H1 (cell line): ENCODE results near the gene DCHS1.

Experiments used
- CTCF ChIP-seq, 3 experiments: IDR thresholded peaks; 1 replicate in 2 of 3; 2 replicates in 1 of 3; pipeline versions ENCODE4 v1.5.1 to v1.6.1; 2011; ENCODE audit warnings: low read length in 3 of 3, mild to moderate bottlenecking in 3 of 3, inconsistent platforms in 2 of 3, low read depth in 1 of 3, moderate library complexity in 1 of 3; ENCODE audit not compliant: insufficient read depth in 1 of 3; ENCODE audit errors: control extremely low read depth in 1 of 3
- EZH2 ChIP-seq: fragments of 200-600 bp; sonication (generic); IDR thresholded peaks from 2 replicates; pipeline ENCODE4 v1.7.1; 2012; ENCODE audit warnings: low read depth, mild to moderate bottlenecking, moderate library complexity, low read length, inconsistent platforms; ENCODE audit not compliant: severe bottlenecking
- POLR2AphosphoS5 ChIP-seq: IDR thresholded peaks from 2 replicates; pipeline ENCODE4 v1.6.1; 2011; ENCODE audit warnings: low read depth, low read length
- TF ChIP-seq, protein P1 (sequence below): IDR thresholded peaks from 2 replicates; pipeline ENCODE4 v1.6.1; 2012; ENCODE audit warnings: inconsistent platforms
- TF ChIP-seq, protein P2 (sequence below): IDR thresholded peaks from 2 replicates; pipeline ENCODE4 v1.6.1; 2012; ENCODE audit warnings: inconsistent platforms

- no peak for TF ChIP-seq EZH2
- no peak for TF ChIP-seq POLR2AphosphoS5
- TF ChIP-seq, protein P1, sequence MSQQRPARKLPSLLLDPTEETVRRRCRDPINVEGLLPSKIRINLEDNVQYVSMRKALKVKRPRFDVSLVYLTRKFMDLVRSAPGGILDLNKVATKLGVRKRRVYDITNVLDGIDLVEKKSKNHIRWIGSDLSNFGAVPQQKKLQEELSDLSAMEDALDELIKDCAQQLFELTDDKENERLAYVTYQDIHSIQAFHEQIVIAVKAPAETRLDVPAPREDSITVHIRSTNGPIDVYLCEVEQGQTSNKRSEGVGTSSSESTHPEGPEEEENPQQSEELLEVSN = no peak
- TF ChIP-seq CTCF (IDR thresholded peaks at IDR 0.05; ENCODE audit: control extremely low read depth in 1 of 3, insufficient read depth in 1 of 3, low read depth in 1 of 3, low read length in 3 of 3) = no peak
- TF ChIP-seq, protein P2, sequence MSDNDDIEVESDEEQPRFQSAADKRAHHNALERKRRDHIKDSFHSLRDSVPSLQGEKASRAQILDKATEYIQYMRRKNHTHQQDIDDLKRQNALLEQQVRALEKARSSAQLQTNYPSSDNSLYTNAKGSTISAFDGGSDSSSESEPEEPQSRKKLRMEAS = no peak
Measured at GRCh38 chr11:6681505-6681904, 25.9 kb upstream of the DCHS1 start.
